Kidney epithelial cell (primary cell): Measurements from ENCODE around the gene TEPSIN. TPM values are rescaled to one million over a fixed set of nuclear protein-coding genes. Genes with fewer than 3 reads are reported as not detected.
A peak's percentile ranks its signal among the peaks of the same experiment; 100 is the strongest.

Experiments used
- DNase-seq: peaks from one replicate; pipeline ENCODE4 v3.0.0-alpha.2; 2010; ENCODE audit warnings: low read depth
- H3K27me3 ChIP-seq: 2 replicates; pipeline ENCODE4 v1.6.0; 2011; ENCODE audit warnings: low read length; ENCODE audit not compliant: control insufficient read depth, insufficient read depth
- H3K36me3 ChIP-seq: 2 replicates; pipeline ENCODE4 v1.5.1; 2011; ENCODE audit warnings: low read length; ENCODE audit not compliant: control insufficient read depth, insufficient read depth
- H3K4me3 ChIP-seq: 2 replicates; pipeline ENCODE4 v1.5.1; 2011; ENCODE audit warnings: low read depth, mild to moderate bottlenecking, control low read depth, low read length
- CTCF ChIP-seq: IDR thresholded peaks from 2 replicates; pipeline ENCODE4 v1.5.1; 2011; ENCODE audit warnings: mild to moderate bottlenecking, moderate library complexity, low read length, control low read depth, inconsistent platforms; ENCODE audit not compliant: insufficient read depth, poor library complexity, severe bottlenecking
- total RNA-seq: library from RNA; depleted of rRNA; stranded (reverse); fragments of >200 nt; gene quantifications from 2 replicates; pipeline ENCODE4 v1.2.3, GENCODE V29; 2015

Gene TEPSIN
- total RNA-seq, 1 donor from 2014 or later, result 17.0 TPM

- Histone ChIP-seq H3K4me3 (peak overlapping the region; percentile 70), H3K36me3 (no peaks in the 10 kb centered on the region), H3K27me3 (no peaks in the 10 kb centered on the region)
- TF ChIP-seq CTCF, result no peak
- DNase-seq, result no peak
These were observed 1.1 kb upstream of the TEPSIN start for GRCh38 chr17:81239714-81240555.

GRCh38 chr17:81238490-81238814 is 403 bp downstream of the TEPSIN start:
- DNase-seq, result no peak
- no peaks in the 10 kb centered on the region for H3K27me3 ChIP-seq
- no peak for TF ChIP-seq CTCF

GRCh38 chr17:81237591-81238489 is 1.0 kb downstream of the TEPSIN start:
- no peak for TF ChIP-seq CTCF
- H3K36me3 ChIP-seq, result no peaks in the 10 kb centered on the region
- no peak for DNase-seq
- peak overlapping the region; percentile 89 for H3K4me3 ChIP-seq
- no peaks in the 10 kb centered on the region for H3K27me3 ChIP-seq

More at GRCh38 chr17:81238490-81238814, 403 bp downstream of the TEPSIN start:
- Histone ChIP-seq H3K36me3 (no peaks in the 10 kb centered on the region), H3K4me3 (peak overlapping the region; percentile 89)

- no peak for TF ChIP-seq CTCF
- Histone ChIP-seq H3K36me3 (no peaks in the 10 kb centered on the region), H3K27me3 (no peaks in the 10 kb centered on the region), H3K4me3 (no peak overlapping the region)
- DNase-seq, result no peak
These were observed 2.1 kb downstream of the TEPSIN start for GRCh38 chr17:81236784-81237183.

GRCh38 chr17:81235822-81236740 is 2.8 kb downstream of the TEPSIN start:
- Histone ChIP-seq H3K36me3 (no peaks in the 10 kb centered on the region), H3K27me3 (no peaks in the 10 kb centered on the region), H3K4me3 (no peak overlapping the region)
- TF ChIP-seq CTCF, result no peak
- no peak for DNase-seq
